H1 (cell line): ENCODE results near the gene C21orf58. TPM values are rescaled to one million over a fixed set of nuclear protein-coding genes. Genes with fewer than 3 reads are reported as not detected.

Experiments used
- CTCF ChIA-PET: fragments of 300-600 bp; sonication (Branson Sonifier 250); formaldehyde crosslinking; loops from one replicate; lab custom pipeline; 2021; ENCODE audit not compliant: partially characterized antibody; lab: Charles Lee
- POLR2A ChIA-PET: fragments of 300-600 bp; sonication (Branson Sonifier 250); formaldehyde crosslinking; loops from one replicate; lab custom pipeline; 2021; ENCODE audit warnings: inconsistent platforms; ENCODE audit not compliant: partially characterized antibody; lab: Charles Lee
- DNase-seq, 2 experiments: peaks; one replicate each; pipeline versions ENCODE4 v3.0.0 to v3.0.0-alpha.2; 2010 to 2022; ENCODE audit warnings: low spot score in 2 of 2, low read depth in 1 of 2, mixed read lengths in 1 of 2
- FAIRE-seq: peaks from 2 replicates; lab custom pipeline; 2011; peaks lifted over from hg19 to GRCh38; lab: Jason Lieb, UNC
- H2AFZ ChIP-seq: 2 replicates; pipeline ENCODE4 v1.8.1; 2012; ENCODE audit warnings: low read length, inconsistent platforms
- H2AK5ac ChIP-seq: 2 replicates; pipeline ENCODE4 v1.6.1; 2013; ENCODE audit warnings: low read depth, low read length
- H2BK120ac ChIP-seq: replicated peaks from 2 replicates; pipeline ENCODE3; 2013; ENCODE audit warnings: low read depth, low read length, inconsistent platforms
- H2BK12ac ChIP-seq: 2 replicates; pipeline ENCODE4 v1.6.1; 2013; ENCODE audit warnings: low read depth, low read length
- H2BK15ac ChIP-seq: 2 replicates; pipeline ENCODE4 v1.6.1; 2013; ENCODE audit warnings: low read length
- H2BK20ac ChIP-seq: 2 replicates; pipeline ENCODE4 v1.6.1; 2013; ENCODE audit warnings: low read length
- H2BK5ac ChIP-seq: 2 replicates; pipeline ENCODE4 v1.6.1; 2013; ENCODE audit warnings: low read depth, low read length
- H3K14ac ChIP-seq: 2 replicates; pipeline ENCODE4 v1.6.1; 2013; ENCODE audit warnings: inconsistent platforms; ENCODE audit not compliant: insufficient read length
- H3K18ac ChIP-seq: 2 replicates; pipeline ENCODE4 v1.6.1; 2013; ENCODE audit warnings: low read length; ENCODE audit errors: extremely low read depth
- H3K23ac ChIP-seq: 2 replicates; pipeline ENCODE4 v1.6.1; 2013; ENCODE audit warnings: inconsistent platforms; ENCODE audit not compliant: insufficient read length
- H3K23me2 ChIP-seq: 2 replicates; pipeline ENCODE4 v1.6.1; 2013; ENCODE audit warnings: low read depth, low read length
- H3K27ac ChIP-seq: 2 replicates; pipeline ENCODE4 v1.6.1; 2011; ENCODE audit warnings: low read depth, low read length, inconsistent platforms
- H3K27me3 ChIP-seq, 4 experiments: replicated peaks in 1 of 4; 1 replicate in 1 of 4; 2 replicates in 3 of 4; pipeline versions ENCODE4 v1.6.1 to v1.8.1; 2011 to 2013; ENCODE audit warnings: low read length in 3 of 4, mild to moderate bottlenecking in 3 of 4, inconsistent platforms in 2 of 4, mixed read lengths in 2 of 4, moderate library complexity in 1 of 4; ENCODE audit not compliant: control insufficient read depth in 3 of 4, insufficient read depth in 3 of 4; ENCODE audit errors: extremely low read depth in 1 of 4
- H3K36me3 ChIP-seq, 4 experiments: 2 replicates each; pipeline versions ENCODE4 v1.6.1 to v1.8.1; 2011 to 2013; ENCODE audit warnings: mild to moderate bottlenecking in 4 of 4, low read length in 3 of 4, moderate library complexity in 2 of 4, control low read depth in 1 of 4, inconsistent platforms in 1 of 4; ENCODE audit not compliant: insufficient read depth in 4 of 4, control insufficient read depth in 2 of 4
- H3K4ac ChIP-seq: replicated peaks from 2 replicates; pipeline ENCODE3; 2013; ENCODE audit warnings: low read length, low read depth, mixed read lengths, inconsistent platforms; ENCODE audit not compliant: insufficient read length
- H3K4me1 ChIP-seq, 4 experiments: replicated peaks in 1 of 4; 1 replicate in 1 of 4; 2 replicates in 3 of 4; pipeline versions ENCODE4 v1.6.1 to v1.8.1; 2011 to 2013; ENCODE audit warnings: low read length in 3 of 4, inconsistent platforms in 2 of 4, mixed read lengths in 1 of 4; ENCODE audit not compliant: insufficient read depth in 4 of 4, control insufficient read depth in 3 of 4
- H3K4me2 ChIP-seq, 2 experiments: 2 replicates each; pipeline versions ENCODE4 v1.6.1 to v1.8.1; 2011 to 2013; ENCODE audit warnings: low read depth in 2 of 2, low read length in 2 of 2, control low read depth in 1 of 2, inconsistent platforms in 1 of 2, mild to moderate bottlenecking in 1 of 2; ENCODE audit not compliant: insufficient read depth in 1 of 2
- H3K4me3 ChIP-seq, 4 experiments: fragments of 200-600, 300-600 bp in 1 of 4; sonication (generic), shearing (Covaris generic), sonication (Bioruptor Twin) in 1 of 4; 2 replicates each; pipeline versions ENCODE4 v1.5.1 to v1.8.1; 2011 to 2016; ENCODE audit warnings: low read length in 4 of 4, low read depth in 3 of 4, control low read depth in 2 of 4, inconsistent platforms in 2 of 4, mild to moderate bottlenecking in 2 of 4, mixed read lengths in 1 of 4, moderate library complexity in 1 of 4; ENCODE audit not compliant: insufficient read depth in 2 of 4; ENCODE audit errors: extremely low read depth in 1 of 4
- H3K56ac ChIP-seq: replicated peaks from 2 replicates; pipeline ENCODE3; 2013; ENCODE audit warnings: low read depth, mild to moderate bottlenecking, mixed read lengths, low read length, inconsistent platforms; ENCODE audit not compliant: insufficient read length
- H3K79me1 ChIP-seq: 2 replicates; pipeline ENCODE4 v1.6.1; 2013; ENCODE audit warnings: low read depth, low read length, control low read depth
- H3K79me2 ChIP-seq, 2 experiments: 2 replicates each; pipeline versions ENCODE4 v1.6.1 to v1.8.1; 2012 to 2013; ENCODE audit warnings: low read length in 2 of 2, mild to moderate bottlenecking in 2 of 2, inconsistent platforms in 1 of 2; ENCODE audit not compliant: insufficient read depth in 2 of 2, control insufficient read depth in 1 of 2
- H3K9ac ChIP-seq, 4 experiments: replicated peaks in 1 of 4; 1 replicate in 1 of 4; 2 replicates in 3 of 4; pipeline versions ENCODE4 v1.6.1 to v1.8.1; 2011 to 2013; ENCODE audit warnings: low read depth in 3 of 4, low read length in 3 of 4, control low read depth in 2 of 4, mild to moderate bottlenecking in 2 of 4, moderate library complexity in 2 of 4, inconsistent platforms in 1 of 4; ENCODE audit errors: extremely low read depth in 1 of 4
- H3K9me3 ChIP-seq, 2 experiments: 2 replicates each; pipeline versions ENCODE4 v1.6.1 to v1.8.1; 2012 to 2013; ENCODE audit warnings: mild to moderate bottlenecking in 2 of 2, moderate library complexity in 2 of 2, control low read depth in 1 of 2, inconsistent platforms in 1 of 2, low read depth in 1 of 2, low read length in 1 of 2, mixed read lengths in 1 of 2; ENCODE audit not compliant: insufficient read depth in 2 of 2
- H4K20me1 ChIP-seq, 2 experiments: replicated peaks in 1 of 2; 2 replicates each; pipeline versions ENCODE3 to v1.8.1; 2011 to 2013; ENCODE audit warnings: inconsistent platforms in 2 of 2, low read length in 2 of 2, mild to moderate bottlenecking in 1 of 2; ENCODE audit not compliant: insufficient read depth in 2 of 2, control insufficient read depth in 1 of 2
- H4K5ac ChIP-seq: 2 replicates; pipeline ENCODE4 v1.6.1; 2013; ENCODE audit warnings: low read length, low read depth, mixed read lengths, inconsistent platforms; ENCODE audit not compliant: insufficient read length
- H4K8ac ChIP-seq: 2 replicates; pipeline ENCODE4 v1.8.0; 2013; ENCODE audit warnings: mild to moderate bottlenecking, moderate library complexity, low read length, inconsistent platforms; ENCODE audit not compliant: insufficient read depth; ENCODE audit errors: extremely low read depth
- H4K91ac ChIP-seq: replicated peaks from 2 replicates; pipeline ENCODE3; 2013; ENCODE audit warnings: low read length, mixed read lengths, inconsistent platforms; ENCODE audit not compliant: insufficient read length
- CHD1 ChIP-seq: IDR thresholded peaks from 2 replicates; pipeline ENCODE4 v1.6.1; 2012; ENCODE audit warnings: low read depth, low read length, improper control_type of control experiment
- SIN3A ChIP-seq, 2 experiments: IDR thresholded peaks in 1 of 2; conservative IDR thresholded peaks in 1 of 2; 2 replicates each; pipeline ENCODE4 v1.6.1; 2011 to 2012; ENCODE audit warnings: low read length in 2 of 2, improper control_type of control experiment in 1 of 2, low read depth in 1 of 2, mild to moderate bottlenecking in 1 of 2
- TAF1 ChIP-seq: IDR thresholded peaks from 2 replicates; pipeline ENCODE4 v1.6.1; 2011; ENCODE audit warnings: mild to moderate bottlenecking, low read depth, low read length
- WGBS, 2 experiments: shearing (Covaris generic) in 1 of 2; methylation state at CpG; one replicate each; pipeline versions ENCODE4 v1.1.6 to v1.1.7; 2013 to 2015; ENCODE audit warnings: low lambda C conversion rate in 2 of 2, mixed read lengths in 2 of 2, inconsistent platforms in 1 of 2, low coverage in 1 of 2, missing lambda C conversion rate in 1 of 2; ENCODE audit not compliant: insufficient replicate concordance in 2 of 2, insufficient coverage in 1 of 2, insufficient read length in 1 of 2; ENCODE audit errors: extremely low coverage in 1 of 2, missing lambda C conversion rate in 1 of 2; 5-methylcytosine and 5-hydroxymethylcytosine counted together
- polyA plus RNA-seq, 7 experiments: library from polyadenylated mRNA; depleted of rRNA in 3 of 7; stranded (reverse) in 5 of 7; unstranded in 2 of 7; fragments of >200 nt in 5 of 7; fragments of 200-250 nt in 2 of 7; gene quantifications; 1 replicate in 5 of 7; 2 replicates in 1 of 7; 4 replicates in 1 of 7; pipeline versions ENCODE4 v1.2.1 to v1.2.3, GENCODE V29; 2011 to 2013; ENCODE audit warnings: missing spikeins in 2 of 7, mixed read lengths in 2 of 7
- total RNA-seq: library from RNA; stranded (reverse); fragmentation: NEBNext Ultra II Directional; extraction: Animal tissue kit (Norgen Biotek cat#: 25700); gene quantifications from 2 replicates; pipeline ENCODE4 v1.2.1, GENCODE V29; 2021

Gene C21orf58
- total and polyA plus RNA-seq, 2 of the 8 experiments (the other 6 are each of a cell fraction or from before 2014, with no cell fraction given): 13.8 to 26.1 TPM

- Histone ChIP-seq H3K23ac (no peak overlapping the region), H3K9me3 (no peaks in the 10 kb centered on the region), H4K20me1 (peaks cover 7 to 24% of the 10 kb centered on the region in 2 experiments), H2AFZ (no peak overlapping the region), H3K4ac (no peak overlapping the region), H3K4me3 (peak overlapping the region; percentile 92 to 96 (median 94)), H3K79me1 (peaks cover 17% of the 10 kb centered on the region), H4K5ac (peak overlapping the region; percentile 78), H2AK5ac (no peak overlapping the region), H2BK12ac (no peak overlapping the region), H2BK20ac (no peak overlapping the region), H2BK120ac (no peak overlapping the region), H3K36me3 (peaks cover 0 to 8% (median 6%) of the 10 kb centered on the region in 4 experiments; a peak in 3 of 8 replicates), H2BK15ac (no peak overlapping the region), H3K4me2 (peak overlapping the region; percentile 78 to 97), H3K56ac (peak overlapping the region; percentile 81), H3K9ac (peak overlapping the region; percentile 79 to 98 (median 91)), H3K4me1 (peaks cover 0 to 11% (median 10%) of the 10 kb centered on the region in 4 experiments; a peak in 6 of 7 replicates), H4K8ac (peak overlapping the region; percentile 94), H2BK5ac (peak overlapping the region; percentile 81), H3K79me2 (peaks cover 11 to 56% of the 10 kb centered on the region in 2 experiments), H3K18ac (peak overlapping the region; percentile 72), H3K23me2 (peaks cover 14% of the 10 kb centered on the region), H3K27ac (peak overlapping the region; percentile 81), H3K27me3 (no peaks in the 10 kb centered on the region), H4K91ac (peak overlapping the region; percentile 8), H3K14ac (no peak overlapping the region)
- 1% methylated on average over 25 of the region's 34 CpGs; no CpG with 5 or more reads in 1 of the 2 experiments for WGBS, 2 experiments
- FAIRE-seq (no peak), DNase-seq (no peak)
- CTCF ChIA-PET: interaction anchor here (0.8 to 1.2 kb wide), 2 partner anchors 10 to 351 kb away, joined by 3 read pairs; no protein-coding TSS in a partner anchor
- TF ChIP-seq CHD1: 0 out of 2 replicates have a peak, but pooled peaks have one; percentile 19
- TF ChIP-seq SIN3A (conservative IDR thresholded peaks at IDR 0.05 in 1 of 2, IDR thresholded peaks at IDR 0.05 in 1 of 2; ENCODE audit: low read depth in 1 of 2, low read length in 2 of 2): peak in 1 of 2 experiments; percentile 14; a peak in 1 of 4 replicates
- no peak for TF ChIP-seq TAF1
- POLR2A ChIA-PET: interaction anchor here (0.7 to 2.7 kb wide), 15 partner anchors 9 to 94 kb away, joined by 3 to 17 read pairs (median 4); partner anchors contain the start of genes MCM3AP and YBEY
Measured at GRCh38 chr21:46323227-46323709, 402 bp downstream of the C21orf58 start.
